ENCODE data around the gene PDE4B. TPM values are rescaled to one million over a fixed set of nuclear protein-coding genes. Genes with fewer than 3 reads are reported as not detected.
"Not testable (repeated sequence)": the region's sequence is repeated elsewhere in the genome, so short reads cannot be mapped to it uniquely, and the experiment has no call there.

Gene PDE4B
- polyA plus RNA-seq, 1 donor: 18.0 TPM

GRCh38 chr1:65817891-65818290 lies 25.2 kb downstream of the PDE4B start:
- no peak for DNase-seq

- DNase-seq: no peak
Observed at GRCh38 chr1:65818966-65819365, 26.3 kb downstream of the PDE4B start.

- DNase-seq: no peak
Observed at GRCh38 chr1:65820983-65821382, 28.3 kb downstream of the PDE4B start.

GRCh38 chr1:65821386-65821785 lies 28.7 kb downstream of the PDE4B start:
- no peak for DNase-seq

- no peak for DNase-seq
Observed at GRCh38 chr1:65824103-65824502, 31.4 kb downstream of the PDE4B start.

- DNase-seq: no peak
Observed at GRCh38 chr1:65825741-65826140, 33.0 kb downstream of the PDE4B start.

- DNase-seq: no peak
Observed at GRCh38 chr1:65826782-65827181, 34.1 kb downstream of the PDE4B start.

GRCh38 chr1:65827346-65827745 lies 34.7 kb downstream of the PDE4B start:
- DNase-seq: no peak

GRCh38 chr1:65830306-65830705 lies 37.6 kb downstream of the PDE4B start:
- DNase-seq: no peak

GRCh38 chr1:65832296-65832695 lies 39.6 kb downstream of the PDE4B start:
- no peak for DNase-seq

- no peak for DNase-seq
Observed at GRCh38 chr1:65836686-65837085, 44.0 kb downstream of the PDE4B start.

GRCh38 chr1:65840683-65841082 lies 48.0 kb downstream of the PDE4B start:
- no peak for DNase-seq

GRCh38 chr1:65844296-65844695 lies 51.6 kb downstream of the PDE4B start:
- DNase-seq: no peak

GRCh38 chr1:65844821-65845534 lies 52.3 kb downstream of the PDE4B start:
- no peak for DNase-seq

- DNase-seq: no peak
Observed at GRCh38 chr1:65845535-65846060, 52.9 kb downstream of the PDE4B start.

GRCh38 chr1:65846866-65847265 lies 54.2 kb downstream of the PDE4B start:
- no peak for DNase-seq

GRCh38 chr1:65850281-65850680 lies 57.6 kb downstream of the PDE4B start:
- no peak for DNase-seq

- DNase-seq: not testable (repeated sequence)
Observed at GRCh38 chr1:65856591-65856990, 63.9 kb downstream of the PDE4B start.

- DNase-seq: no peak
Observed at GRCh38 chr1:65866439-65866838, 73.7 kb downstream of the PDE4B start.

GRCh38 chr1:65872301-65872700 lies 79.6 kb downstream of the PDE4B start:
- no peak for DNase-seq

- not testable (repeated sequence) for DNase-seq
Observed at GRCh38 chr1:65878342-65878741, 85.6 kb downstream of the PDE4B start.

- no peak for DNase-seq
Observed at GRCh38 chr1:65880611-65881010, 87.9 kb downstream of the PDE4B start.

- DNase-seq: no peak
Observed at GRCh38 chr1:65881067-65881594, 88.4 kb downstream of the PDE4B start.

GRCh38 chr1:65882076-65882475 lies 89.4 kb downstream of the PDE4B start:
- DNase-seq: no peak
